Activated naive CD4-positive, alpha-beta T cell treated with anti-CD3 and anti-CD28 coated beads, Interleukin-2, amount 50 U/mL, for 72 hours (primary cell): ENCODE data around the gene ISCA1. TPM values are rescaled to one million over a fixed set of nuclear protein-coding genes. Genes with fewer than 3 reads are reported as not detected.
"Not testable (repeated sequence)": the region's sequence is repeated elsewhere in the genome, so short reads cannot be mapped to it uniquely, and the experiment has no call there.

Experiments
- ATAC-seq, 2 donors: fragments of 150-1000 bp; cut with Tn5 transposase; 2 replicates each; pipeline ENCODE4 v1.10.0; 2021; ENCODE audit warnings: mild to moderate bottlenecking in 2 of 2, moderate library complexity in 2 of 2
- DNase-seq, 2 donors: peaks; one replicate each; pipeline ENCODE4 v3.0.0; 2021 to 2022; ENCODE audit warnings: low spot score in 2 of 2
- H3K27ac Mint-ChIP-seq, 2 donors: one replicate each; pipeline ENCODE4 v1.8.0; 2022; ENCODE audit warnings: mild to moderate bottlenecking in 2 of 2, mixed read lengths in 2 of 2
- H3K36me3 Mint-ChIP-seq, 2 donors: one replicate each; pipeline ENCODE4 v1.8.0; 2022; ENCODE audit warnings: mixed read lengths in 2 of 2
- H3K9me3 Mint-ChIP-seq, 2 donors: one replicate each; pipeline ENCODE4 v1.8.0; 2022; ENCODE audit warnings: mixed read lengths in 2 of 2
- total RNA-seq, 2 donors: library from RNA; stranded (reverse); gene quantifications; one replicate each; pipeline ENCODE4 v1.2.3, GENCODE V29; 2022

ISCA1 gene
- total RNA-seq, 2 donors from 2014 or later, result 19.4 to 23.6 TPM

DNA sequence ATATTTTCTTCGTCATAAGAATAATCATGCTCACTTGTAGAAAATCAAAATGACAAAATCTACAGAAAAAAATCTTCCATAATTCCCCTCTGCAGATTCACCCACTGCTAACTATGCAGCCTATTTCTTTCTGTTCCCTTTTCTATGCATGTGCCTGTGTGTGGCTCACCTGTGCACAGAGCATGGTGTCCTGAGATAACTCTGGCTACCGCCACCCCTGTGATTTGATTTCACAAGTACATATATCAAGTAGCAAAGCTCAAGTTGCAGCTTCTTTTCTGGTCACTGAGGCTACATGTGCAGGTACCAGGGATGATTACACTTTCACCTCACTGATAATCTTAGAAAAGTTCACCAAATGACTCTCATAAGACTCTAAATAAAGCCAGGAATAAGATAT is 18.4 kb upstream of the ISCA1 start:
- no peak overlapping the region for H3K27ac Mint-ChIP-seq
- H3K9me3 Mint-ChIP-seq, result no peaks in the 10 kb centered on the region
- DNase-seq (no peak), ATAC-seq (no peak)
- peaks cover 18 to 32% of the 10 kb centered on the region in 2 donors for H3K36me3 Mint-ChIP-seq

DNA sequence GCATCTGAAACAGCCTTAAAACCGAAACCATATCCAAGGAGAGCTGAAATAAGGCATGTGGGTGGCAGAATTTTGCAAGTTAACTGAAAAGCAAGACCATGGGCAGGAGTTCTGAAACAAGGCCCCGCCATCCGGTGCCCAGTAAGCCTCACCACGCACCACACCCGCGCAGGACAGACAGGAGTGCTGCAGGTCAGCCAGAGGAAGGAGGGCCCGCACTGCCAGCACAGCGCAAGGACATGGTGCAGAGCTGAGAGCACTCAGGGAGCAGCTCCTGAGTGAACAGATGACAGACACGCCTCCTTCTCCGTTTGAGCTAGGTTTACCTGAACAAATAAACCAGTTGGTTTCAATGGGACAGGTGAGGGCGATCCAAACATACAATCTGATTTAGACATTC is 16.5 kb upstream of the ISCA1 start:
- no peaks in the 10 kb centered on the region for H3K9me3 Mint-ChIP-seq
- DNase-seq (no peak), ATAC-seq (no peak)
- peaks cover 18 to 21% of the 10 kb centered on the region in 2 donors for H3K36me3 Mint-ChIP-seq
- peak overlapping the region in 1 of 2 donors; percentile 4 for H3K27ac Mint-ChIP-seq

DNA sequence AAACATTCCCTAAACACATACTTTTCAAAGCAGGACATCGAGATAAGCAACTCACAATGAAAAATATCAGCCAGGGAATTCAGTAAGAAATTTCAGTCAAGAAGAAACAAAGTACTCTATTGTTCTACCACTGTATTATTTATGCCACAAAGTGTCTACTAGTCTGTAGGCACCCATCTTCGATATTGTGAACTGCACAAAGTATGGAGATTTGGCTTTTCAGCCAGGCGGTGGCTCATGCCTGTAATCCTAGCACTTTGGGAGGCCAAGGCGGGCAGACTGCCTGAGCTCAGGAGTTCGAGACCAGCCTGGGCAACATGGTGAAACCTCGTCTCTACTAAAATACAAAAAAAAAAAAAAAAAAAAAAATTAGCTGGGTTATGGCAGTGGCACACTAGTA is 8.0 kb upstream of the ISCA1 start:
- ATAC-seq, H3K36me3 Mint-ChIP-seq, H3K27ac Mint-ChIP-seq, DNase-seq, H3K9me3 Mint-ChIP-seq: not testable (repeated sequence)

- Mint-ChIP-seq H3K9me3 (no peaks in the 10 kb centered on the region), H3K27ac (no peak overlapping the region), H3K36me3 (no peaks in the 10 kb centered on the region)
- ATAC-seq, result no peak
- no peak for DNase-seq
These were observed 6.3 kb upstream of the ISCA1 start for GRCh38 chr9:86288499-86289198.

- no peak for ATAC-seq
- no peak for DNase-seq
- H3K9me3 Mint-ChIP-seq, result no peaks in the 10 kb centered on the region
- H3K36me3 Mint-ChIP-seq, result no peaks in the 10 kb centered on the region
- H3K27ac Mint-ChIP-seq, result peak overlapping the region in 1 of 2 donors; percentile 45
These were observed 4.7 kb upstream of the ISCA1 start for GRCh38 chr9:86287013-86287412.

- Mint-ChIP-seq H3K9me3 (no peaks in the 10 kb centered on the region), H3K27ac (no peak overlapping the region), H3K36me3 (peaks cover 0 to 4% of the 10 kb centered on the region in 2 donors)
- no peak for ATAC-seq
- no peak for DNase-seq
These were observed 3.9 kb upstream of the ISCA1 start for GRCh38 chr9:86286278-86286677.

DNA sequence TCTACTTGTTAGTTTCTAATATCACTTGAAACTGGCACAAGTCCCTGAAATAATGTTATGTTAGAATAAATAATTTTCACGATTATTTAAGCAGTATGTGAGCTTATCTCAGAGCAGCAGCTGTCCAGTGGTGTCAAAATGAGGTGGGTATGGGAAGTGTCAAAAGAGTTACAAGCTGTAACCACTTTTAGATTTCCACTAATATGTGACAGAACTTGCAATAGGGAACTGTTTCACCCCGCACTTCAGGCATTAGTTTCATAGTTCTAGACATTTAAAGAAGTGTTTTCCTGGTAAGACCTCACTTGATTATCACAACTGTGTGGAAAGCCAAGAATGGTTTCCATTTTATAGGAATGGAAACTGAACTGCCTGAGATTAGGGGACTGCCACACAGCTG is 2.9 kb upstream of the ISCA1 start:
- Mint-ChIP-seq H3K36me3 (peaks cover 0 to 6% of the 10 kb centered on the region in 2 donors), H3K9me3 (no peaks in the 10 kb centered on the region), H3K27ac (no peak overlapping the region)
- ATAC-seq (no peak), DNase-seq (no peak)

DNA sequence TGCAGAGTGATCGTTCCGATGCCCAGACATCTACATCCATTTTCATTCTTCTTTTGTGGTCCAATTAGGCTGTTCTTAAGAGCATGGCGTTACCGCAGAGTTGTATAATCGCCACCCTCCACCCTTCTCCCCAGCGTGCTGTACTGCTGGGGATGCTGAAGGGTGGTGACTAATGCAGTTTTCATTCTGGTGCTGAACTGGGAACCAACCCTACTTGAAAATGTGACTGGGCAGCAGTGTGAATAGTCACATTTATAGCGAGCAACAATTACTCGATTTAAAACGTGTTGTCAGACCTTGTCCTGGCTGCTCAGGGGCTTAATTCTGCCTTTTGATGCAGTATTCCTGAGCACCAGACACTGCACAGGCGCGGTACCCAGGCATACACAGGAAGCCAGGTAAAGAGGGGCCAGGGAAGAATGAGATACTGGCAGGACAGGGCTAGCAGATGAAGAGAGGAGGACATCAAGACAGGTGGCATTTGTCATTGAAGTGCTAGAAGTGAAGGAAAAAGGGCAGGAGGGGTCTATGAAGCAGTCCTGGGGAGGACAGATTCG is 719 bp upstream of the ISCA1 start:
- Mint-ChIP-seq H3K36me3 (peaks cover 12 to 14% of the 10 kb centered on the region in 2 donors), H3K9me3 (no peaks in the 10 kb centered on the region), H3K27ac (peak overlapping the region; percentile 88 to 94)
- DNase-seq, result no peak
- ATAC-seq, result peak; percentile 54 to 71

DNA sequence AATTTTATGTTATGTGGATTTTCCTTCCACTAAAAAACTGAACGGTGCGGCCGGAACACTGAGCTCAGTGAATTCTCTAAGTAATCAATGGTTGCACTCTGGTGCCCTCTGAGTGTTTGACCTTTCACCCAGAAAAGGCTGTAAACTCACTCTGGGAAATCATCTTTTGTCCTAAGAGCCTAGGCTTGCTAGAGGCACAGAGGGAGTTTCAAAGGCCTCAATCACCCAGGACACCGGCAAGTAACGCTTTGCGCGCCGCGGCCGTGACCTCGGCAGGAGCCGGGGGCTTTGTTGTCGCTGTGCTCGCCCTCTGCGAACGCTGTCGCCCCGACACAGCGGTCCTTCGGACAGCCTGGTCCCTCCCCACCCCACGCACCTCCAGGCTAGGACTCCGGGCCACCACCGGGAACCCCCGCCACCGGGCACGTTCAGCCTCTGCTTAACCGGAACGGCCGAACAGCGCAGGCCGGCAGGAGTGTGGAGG is 703 bp downstream of the ISCA1 start:
- Mint-ChIP-seq H3K9me3 (no peaks in the 10 kb centered on the region), H3K27ac (peak overlapping the region; percentile 86 to 88), H3K36me3 (peaks cover 12 to 14% of the 10 kb centered on the region in 2 donors)
- DNase-seq (no peak), ATAC-seq (no peak)

- H3K9me3 Mint-ChIP-seq, result no peaks in the 10 kb centered on the region
- DNase-seq (no peak), ATAC-seq (no peak)
- H3K27ac Mint-ChIP-seq, result peak overlapping the region; percentile 86 to 88
- peaks cover 12 to 14% of the 10 kb centered on the region in 2 donors for H3K36me3 Mint-ChIP-seq
These were observed 1.8 kb downstream of the ISCA1 start for GRCh38 chr9:86280580-86280979.

DNA sequence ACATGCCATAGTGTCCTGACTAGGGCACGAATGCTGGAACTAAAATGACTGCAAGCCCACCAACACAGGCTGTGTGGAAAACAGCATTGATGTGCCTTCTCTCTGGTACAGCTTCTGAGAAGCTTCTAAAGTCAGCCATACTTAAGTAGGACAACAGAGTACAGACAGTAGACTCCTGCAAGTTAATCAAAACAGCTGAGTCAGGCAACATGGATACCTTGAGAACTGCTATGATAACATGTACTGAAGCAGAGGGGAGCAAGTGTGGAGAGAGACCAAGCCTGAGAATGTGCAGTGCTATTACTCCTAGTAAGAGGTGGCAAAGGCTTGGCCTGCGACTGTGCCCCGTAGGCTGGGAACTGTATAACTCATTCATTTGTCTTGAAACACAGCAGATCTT is 2.5 kb downstream of the ISCA1 start:
- Mint-ChIP-seq H3K27ac (peak overlapping the region in 1 of 2 donors; percentile 88), H3K9me3 (no peaks in the 10 kb centered on the region), H3K36me3 (peaks cover 12 to 14% of the 10 kb centered on the region in 2 donors)
- no peak for DNase-seq
- ATAC-seq, result no peak

GRCh38 chr9:86277072-86277471 is 5.3 kb downstream of the ISCA1 start:
- peaks cover 29 to 30% of the 10 kb centered on the region in 2 donors for H3K36me3 Mint-ChIP-seq

DNA sequence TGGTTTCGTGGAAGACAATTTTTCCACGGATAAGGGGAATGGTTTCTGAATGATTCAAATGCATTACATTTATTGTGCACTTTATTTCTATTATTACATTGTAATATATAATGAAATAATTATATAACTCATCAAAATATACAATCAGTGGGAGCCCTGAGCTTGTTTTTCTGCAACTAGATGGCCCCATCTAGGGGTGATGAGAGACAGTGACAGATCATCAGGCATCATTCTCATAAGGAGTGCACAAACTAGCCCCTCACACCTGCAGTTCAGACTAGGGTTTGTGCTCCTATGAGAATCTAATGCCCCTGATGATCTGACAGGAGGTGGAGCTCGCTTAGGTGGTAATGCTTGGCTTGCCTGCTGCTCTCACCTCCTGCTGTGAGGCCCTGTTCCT is 6.4 kb downstream of the ISCA1 start:
- DNase-seq (no peak), ATAC-seq (no peak)
- no peak overlapping the region for H3K27ac Mint-ChIP-seq
- H3K9me3 Mint-ChIP-seq, result peaks cover 0 to 4% of the 10 kb centered on the region in 2 donors
- peaks cover 27 to 40% of the 10 kb centered on the region in 2 donors for H3K36me3 Mint-ChIP-seq

More at GRCh38 chr9:86277072-86277471, 5.3 kb downstream of the ISCA1 start:
- ATAC-seq (no peak), DNase-seq (no peak)
- Mint-ChIP-seq H3K9me3 (peaks cover 0 to 4% of the 10 kb centered on the region in 2 donors), H3K27ac (no peak overlapping the region)

DNA sequence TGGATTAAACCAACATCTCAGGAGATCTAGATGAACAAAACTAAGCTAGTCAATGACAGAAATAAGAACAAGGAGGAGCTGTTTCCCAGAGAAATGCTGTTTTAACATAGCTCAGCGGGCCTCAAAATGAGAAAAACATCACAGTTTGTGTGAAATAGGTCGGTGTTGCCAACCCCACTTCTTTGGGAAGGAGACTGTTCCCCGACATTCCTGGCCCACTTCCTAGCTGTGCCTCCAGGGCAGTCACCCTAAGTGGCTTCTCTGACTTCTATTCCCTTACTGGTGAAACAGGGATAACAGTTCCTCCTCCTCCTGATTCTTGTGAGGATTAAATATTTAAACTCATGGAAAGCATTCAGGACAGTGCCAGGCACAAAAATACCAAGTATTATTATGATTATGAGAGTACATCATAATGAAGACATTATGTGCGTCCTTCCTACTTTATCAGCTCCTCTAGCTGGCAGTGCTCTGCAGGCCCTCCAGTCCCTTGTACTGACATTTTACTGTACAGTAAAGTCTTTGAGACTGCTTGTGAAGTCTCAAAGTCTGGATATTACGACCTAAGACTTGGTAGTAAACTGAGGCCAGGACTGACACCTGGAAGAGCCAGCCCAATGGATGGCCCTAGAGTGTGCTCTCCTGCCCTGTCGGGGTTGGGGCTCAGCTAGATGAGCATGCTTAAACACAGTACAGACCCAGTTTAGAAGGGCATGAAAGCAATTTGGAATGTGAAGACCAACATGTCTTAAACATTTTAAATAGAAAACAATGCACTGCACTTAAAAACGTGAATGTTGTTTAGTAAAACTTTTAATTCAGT is 7.3 kb downstream of the ISCA1 start:
- no peak overlapping the region for H3K27ac Mint-ChIP-seq
- H3K36me3 Mint-ChIP-seq, result peaks cover 26 to 38% of the 10 kb centered on the region in 2 donors
- ATAC-seq, result no peak
- DNase-seq, result no peak
- peaks cover 0 to 4% of the 10 kb centered on the region in 2 donors for H3K9me3 Mint-ChIP-seq

GRCh38 chr9:86272221-86272620 is 10.1 kb downstream of the ISCA1 start:
- H3K9me3 Mint-ChIP-seq, result peaks cover 0 to 4% of the 10 kb centered on the region in 2 donors
- ATAC-seq (no peak), DNase-seq (no peak)
- H3K27ac Mint-ChIP-seq, result no peak overlapping the region
- H3K36me3 Mint-ChIP-seq, result peaks cover 21 to 26% of the 10 kb centered on the region in 2 donors

GRCh38 chr9:86263876-86264275 is 18.5 kb downstream of the ISCA1 start:
- H3K27ac Mint-ChIP-seq, result no peak overlapping the region
- no peaks in the 10 kb centered on the region for H3K9me3 Mint-ChIP-seq
- no peak for ATAC-seq

GRCh38 chr9:86262492-86262891 is 19.8 kb downstream of the ISCA1 start:
- ATAC-seq (no peak), DNase-seq (no peak)
- Mint-ChIP-seq H3K27ac (no peak overlapping the region), H3K36me3 (peaks cover 8 to 16% of the 10 kb centered on the region in 2 donors), H3K9me3 (no peaks in the 10 kb centered on the region)

More at GRCh38 chr9:86263876-86264275, 18.5 kb downstream of the ISCA1 start:
- no peak for DNase-seq
- H3K36me3 Mint-ChIP-seq, result peaks cover 8 to 16% of the 10 kb centered on the region in 2 donors
